Measurements from ENCODE around the gene SAT1.

Gene SAT1

DNA sequence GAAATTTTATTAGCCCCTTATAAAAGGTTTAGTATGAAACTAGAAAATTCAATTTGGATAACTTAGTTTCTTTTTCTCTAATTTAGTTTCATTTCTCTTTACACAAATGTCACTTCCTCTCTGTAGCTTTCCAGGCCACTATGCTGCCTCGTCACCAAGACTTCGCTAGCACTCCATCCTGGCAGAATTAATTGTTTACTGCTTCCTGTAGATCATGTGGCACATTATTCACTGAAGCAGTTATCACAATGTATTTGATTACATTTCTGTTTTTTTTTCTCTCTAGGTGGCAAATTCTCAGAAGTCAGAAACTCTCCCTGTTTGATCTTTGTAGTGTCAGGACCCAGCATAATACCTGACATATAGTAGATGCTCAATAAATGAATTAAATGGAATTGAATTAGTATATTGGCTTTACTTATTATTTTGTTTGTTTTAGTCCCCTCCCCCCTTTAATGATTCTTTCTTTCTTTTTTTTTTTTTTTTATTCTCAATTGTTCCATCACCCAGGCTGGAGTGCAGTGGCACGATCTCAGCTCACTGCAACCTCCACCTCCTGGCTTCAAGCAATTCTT, 9.3 kb upstream of the SAT1 start:
- ChIA-PET POLR2A (no interaction called here), CTCF (interaction anchor here (0.7 to 1.2 kb wide), 2 partner anchors 31 to 188 kb away, joined by 3 read pairs; partner anchors contain the start of gene ACOT9)
- no CpG with 5 or more reads among the region's 3 CpGs for WGBS (ENCODE audit: insufficient coverage)
- peak; percentile 80 to 95 (median 91) for DNase-seq
- H3K27ac ChIP-seq (ENCODE audit: insufficient read depth in 1 of 2, low read depth in 1 of 2, low read length in 2 of 2, poor library complexity in 1 of 2, severe bottlenecking in 2 of 2) = peak overlapping the region in 1 of 2 experiments; percentile 75
- H3K36me3 ChIP-seq (ENCODE audit: control insufficient read depth in 4 of 4, insufficient read depth in 4 of 4, low read length in 3 of 4) = no peaks in the 10 kb centered on the region
- no peaks in the 10 kb centered on the region for H3K27me3 ChIP-seq (replicated peaks in 2 of 5; ENCODE audit: control insufficient read depth in 4 of 5, insufficient read depth in 5 of 5, low read length in 4 of 5)
- H3K9me3 ChIP-seq (ENCODE audit: control extremely low read depth in 1 of 5, control insufficient read depth in 4 of 5, insufficient read depth in 2 of 5, low read depth in 1 of 5, low read length in 4 of 5) = no peaks in the 10 kb centered on the region
- peak overlapping the region in 2 of 7 experiments; percentile 25 to 45 for H3K4me3 ChIP-seq (ENCODE audit: control insufficient read depth in 1 of 7, extremely low read depth in 1 of 7, insufficient read depth in 4 of 7, low read depth in 2 of 7, low read length in 6 of 7)
- peaks cover 0 to 11% (median 5%) of the 10 kb centered on the region in 4 experiments for H3K4me1 ChIP-seq (ENCODE audit: control extremely low read depth in 1 of 4, control insufficient read depth in 4 of 4, insufficient read depth in 4 of 4, low read length in 3 of 4)

DNA sequence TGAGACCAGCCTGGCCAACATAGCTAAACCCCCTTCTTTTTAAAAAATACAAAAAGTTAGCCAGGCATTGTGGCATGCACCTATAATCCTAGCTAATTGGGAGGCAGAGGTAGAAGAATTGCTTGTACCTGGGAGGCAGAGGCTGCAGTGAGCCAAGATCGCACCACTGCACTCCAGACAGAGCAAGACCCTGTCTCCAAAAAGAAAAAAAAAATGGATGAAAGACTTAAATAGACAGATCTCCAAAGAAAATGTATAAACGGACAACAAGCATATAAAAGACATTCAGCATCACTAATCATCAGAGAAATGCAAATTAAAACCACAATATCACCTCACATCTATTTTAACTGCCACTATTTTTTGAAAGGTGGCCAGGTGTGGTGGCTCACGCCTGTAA, 6.6 kb upstream of the SAT1 start:
- H3K4me3 ChIP-seq (ENCODE audit: control insufficient read depth in 1 of 7, extremely low read depth in 1 of 7, insufficient read depth in 4 of 7, low read depth in 2 of 7, low read length in 6 of 7) = no peak overlapping the region
- DNase-seq = no peak
- ChIA-PET CTCF (no interaction called here), POLR2A (no interaction called here)
- WGBS (ENCODE audit: insufficient coverage) = no CpG with 5 or more reads among the region's 3 CpGs
- H3K27ac ChIP-seq (ENCODE audit: insufficient read depth in 1 of 2, low read depth in 1 of 2, low read length in 2 of 2, poor library complexity in 1 of 2, severe bottlenecking in 2 of 2) = no peak overlapping the region
- H3K4me1 ChIP-seq (ENCODE audit: control extremely low read depth in 1 of 4, control insufficient read depth in 4 of 4, insufficient read depth in 4 of 4, low read length in 3 of 4) = peaks cover 3 to 17% (median 8%) of the 10 kb centered on the region in 4 experiments
- no peaks in the 10 kb centered on the region for H3K27me3 ChIP-seq (replicated peaks in 2 of 5; ENCODE audit: control insufficient read depth in 4 of 5, insufficient read depth in 5 of 5, low read length in 4 of 5)
- H3K9me3 ChIP-seq (ENCODE audit: control extremely low read depth in 1 of 5, control insufficient read depth in 4 of 5, insufficient read depth in 2 of 5, low read depth in 1 of 5, low read length in 4 of 5) = no peaks in the 10 kb centered on the region
- H3K36me3 ChIP-seq (ENCODE audit: control insufficient read depth in 4 of 4, insufficient read depth in 4 of 4, low read length in 3 of 4) = no peaks in the 10 kb centered on the region

DNA sequence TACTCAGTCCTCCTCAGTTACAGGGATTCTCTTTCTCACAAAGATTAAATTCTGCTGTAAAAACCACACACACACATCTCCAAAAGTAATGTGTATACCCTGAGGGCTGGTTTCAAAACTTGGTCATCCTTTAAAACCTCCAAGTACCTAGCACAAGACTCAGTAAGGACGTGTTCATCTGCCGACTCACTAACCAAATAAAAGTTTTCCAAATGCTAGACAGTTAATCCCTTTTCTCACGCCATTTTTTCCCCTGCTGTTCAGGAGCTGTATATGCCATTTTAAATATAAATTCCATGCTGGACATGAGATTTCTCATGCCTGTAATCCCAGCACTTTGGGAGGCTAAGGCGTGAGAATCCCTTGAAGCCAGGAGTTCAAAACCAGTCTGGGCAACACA, 3.9 kb upstream of the SAT1 start:
- H3K9me3 ChIP-seq (ENCODE audit: control extremely low read depth in 1 of 5, control insufficient read depth in 4 of 5, insufficient read depth in 2 of 5, low read depth in 1 of 5, low read length in 4 of 5) = no peaks in the 10 kb centered on the region
- no peak overlapping the region for H3K27ac ChIP-seq (ENCODE audit: insufficient read depth in 1 of 2, low read depth in 1 of 2, low read length in 2 of 2, poor library complexity in 1 of 2, severe bottlenecking in 2 of 2)
- ChIA-PET POLR2A (interaction anchor here (0.7 kb wide), 1 partner anchor 8 kb away, joined by 3 read pairs; no protein-coding TSS in a partner anchor), CTCF (interaction anchor here (1.7 kb wide), 1 partner anchor 14 kb away, joined by 4 read pairs; no protein-coding TSS in a partner anchor)
- no peaks in the 10 kb centered on the region for H3K27me3 ChIP-seq (replicated peaks in 2 of 5; ENCODE audit: control insufficient read depth in 4 of 5, insufficient read depth in 5 of 5, low read length in 4 of 5)
- WGBS (ENCODE audit: insufficient coverage) = 72% methylated on average over 3 of the region's 4 CpGs
- no peak for DNase-seq
- H3K4me3 ChIP-seq (ENCODE audit: control insufficient read depth in 1 of 7, extremely low read depth in 1 of 7, insufficient read depth in 4 of 7, low read depth in 2 of 7, low read length in 6 of 7) = no peak overlapping the region
- no peaks in the 10 kb centered on the region for H3K36me3 ChIP-seq (ENCODE audit: control insufficient read depth in 4 of 4, insufficient read depth in 4 of 4, low read length in 3 of 4)
- H3K4me1 ChIP-seq (ENCODE audit: control extremely low read depth in 1 of 4, control insufficient read depth in 4 of 4, insufficient read depth in 4 of 4, low read length in 3 of 4) = peaks cover 4 to 22% (median 11%) of the 10 kb centered on the region in 4 experiments

DNA sequence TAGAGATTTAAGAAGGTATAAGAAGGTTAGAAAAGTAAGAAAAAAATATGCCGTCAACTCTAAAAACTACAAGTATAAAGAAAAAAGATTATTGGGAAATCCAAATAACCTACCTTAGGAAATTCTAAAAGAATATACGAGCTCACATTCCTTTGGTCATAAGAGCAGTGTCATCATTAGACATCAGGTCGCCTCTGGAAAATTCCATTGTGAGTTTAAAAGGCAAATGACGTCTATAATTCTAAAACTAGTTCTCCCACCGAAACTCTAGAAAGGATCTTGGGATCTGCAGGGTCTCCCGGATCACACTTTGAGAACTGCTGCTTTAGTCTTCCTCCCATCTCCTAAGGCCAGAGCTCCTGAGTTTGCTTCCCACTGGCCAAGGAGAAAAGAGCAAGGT, 518 bp upstream of the SAT1 start:
- no peaks in the 10 kb centered on the region for H3K27me3 ChIP-seq (replicated peaks in 2 of 5; ENCODE audit: control insufficient read depth in 4 of 5, insufficient read depth in 5 of 5, low read length in 4 of 5)
- ChIA-PET POLR2A (interaction anchor here (0.8 to 2.4 kb wide), 5 partner anchors 15 to 120 kb away, joined by 3 to 19 read pairs (median 5); no protein-coding TSS in a partner anchor), CTCF (interaction anchor here (0.8 to 1.8 kb wide), 8 partner anchors 12 to 119 kb away, joined by 3 to 16 read pairs (median 4); partner anchors contain the start of gene ACOT9)
- H3K36me3 ChIP-seq (ENCODE audit: control insufficient read depth in 4 of 4, insufficient read depth in 4 of 4, low read length in 3 of 4) = peaks cover 0 to 7% (median 4%) of the 10 kb centered on the region in 4 experiments
- peaks cover 7 to 23% (median 14%) of the 10 kb centered on the region in 4 experiments for H3K4me1 ChIP-seq (ENCODE audit: control extremely low read depth in 1 of 4, control insufficient read depth in 4 of 4, insufficient read depth in 4 of 4, low read length in 3 of 4)
- H3K4me3 ChIP-seq (ENCODE audit: control insufficient read depth in 1 of 7, extremely low read depth in 1 of 7, insufficient read depth in 4 of 7, low read depth in 2 of 7, low read length in 6 of 7) = peak overlapping the region in 4 of 7 experiments; percentile 15 to 84 (median 49)
- DNase-seq = no peak
- H3K9me3 ChIP-seq (ENCODE audit: control extremely low read depth in 1 of 5, control insufficient read depth in 4 of 5, insufficient read depth in 2 of 5, low read depth in 1 of 5, low read length in 4 of 5) = no peaks in the 10 kb centered on the region
- WGBS (ENCODE audit: insufficient coverage) = 69% methylated on average over 5 of the region's 6 CpGs
- peak overlapping the region in 1 of 2 experiments; percentile 88 for H3K27ac ChIP-seq (ENCODE audit: insufficient read depth in 1 of 2, low read depth in 1 of 2, low read length in 2 of 2, poor library complexity in 1 of 2, severe bottlenecking in 2 of 2)

DNA sequence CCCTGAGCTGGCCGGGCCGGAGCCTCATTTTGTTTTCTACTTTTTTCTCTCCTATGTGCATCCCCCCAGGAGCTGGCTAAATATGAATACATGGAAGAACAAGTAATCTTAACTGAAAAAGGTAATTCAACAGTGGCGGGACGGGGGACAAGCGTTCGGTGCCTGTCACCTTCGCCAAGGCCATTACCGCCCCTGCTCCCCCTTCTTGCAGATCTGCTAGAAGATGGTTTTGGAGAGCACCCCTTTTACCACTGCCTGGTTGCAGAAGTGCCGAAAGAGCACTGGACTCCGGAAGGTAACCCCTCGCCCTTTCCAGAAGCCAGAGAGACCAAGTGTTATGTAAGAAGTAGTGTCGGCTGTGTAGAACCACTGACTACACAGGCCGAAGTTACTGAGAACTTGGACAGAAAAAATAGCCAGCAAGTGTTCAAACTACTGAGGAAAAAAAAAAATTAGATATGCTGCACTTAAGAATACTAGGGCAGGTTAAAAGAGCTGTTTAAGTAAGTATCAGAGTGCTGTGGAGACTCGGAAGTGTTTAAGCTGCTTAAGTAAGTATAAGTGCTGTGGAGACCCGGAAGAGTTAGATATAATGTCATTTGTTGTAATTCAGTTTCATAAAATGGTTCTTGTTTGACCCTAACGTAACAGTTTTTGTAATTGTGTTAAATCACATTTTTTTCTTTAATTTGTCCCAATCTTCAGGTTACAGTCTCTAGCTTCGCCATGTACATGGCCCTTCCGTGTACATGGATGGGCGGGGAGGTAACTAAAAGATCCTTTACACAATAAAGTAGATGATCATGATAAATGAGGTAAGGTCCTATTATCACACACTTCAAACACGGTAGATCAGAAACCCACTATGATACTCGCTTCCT, 856 bp downstream of the SAT1 start:
- H3K4me1 ChIP-seq (ENCODE audit: control extremely low read depth in 1 of 4, control insufficient read depth in 4 of 4, insufficient read depth in 4 of 4, low read length in 3 of 4) = peaks cover 7 to 23% (median 14%) of the 10 kb centered on the region in 4 experiments
- ChIA-PET POLR2A (interaction anchor here (0.9 to 2.4 kb wide), 2 partner anchors 18 to 118 kb away, joined by 3 to 19 read pairs; no protein-coding TSS in a partner anchor), CTCF (interaction anchor here (0.6 to 1.8 kb wide), 7 partner anchors 9 to 1294 kb away, joined by 3 to 16 read pairs (median 4); no protein-coding TSS in a partner anchor)
- DNase-seq = peak in 1 of 3 donors; percentile 38
- no peaks in the 10 kb centered on the region for H3K27me3 ChIP-seq (replicated peaks in 2 of 5; ENCODE audit: control insufficient read depth in 4 of 5, insufficient read depth in 5 of 5, low read length in 4 of 5)
- peaks cover 0 to 7% (median 4%) of the 10 kb centered on the region in 4 experiments for H3K36me3 ChIP-seq (ENCODE audit: control insufficient read depth in 4 of 4, insufficient read depth in 4 of 4, low read length in 3 of 4)
- H3K4me3 ChIP-seq (ENCODE audit: control insufficient read depth in 1 of 7, extremely low read depth in 1 of 7, insufficient read depth in 4 of 7, low read depth in 2 of 7, low read length in 6 of 7) = peak overlapping the region; percentile 27 to 88 (median 80)
- 30% methylated on average over 11 of the region's 21 CpGs for WGBS (ENCODE audit: insufficient coverage)
- H3K9me3 ChIP-seq (ENCODE audit: control extremely low read depth in 1 of 5, control insufficient read depth in 4 of 5, insufficient read depth in 2 of 5, low read depth in 1 of 5, low read length in 4 of 5) = no peaks in the 10 kb centered on the region
- H3K27ac ChIP-seq (ENCODE audit: insufficient read depth in 1 of 2, low read depth in 1 of 2, low read length in 2 of 2, poor library complexity in 1 of 2, severe bottlenecking in 2 of 2) = peak overlapping the region; percentile 64 to 92

DNA sequence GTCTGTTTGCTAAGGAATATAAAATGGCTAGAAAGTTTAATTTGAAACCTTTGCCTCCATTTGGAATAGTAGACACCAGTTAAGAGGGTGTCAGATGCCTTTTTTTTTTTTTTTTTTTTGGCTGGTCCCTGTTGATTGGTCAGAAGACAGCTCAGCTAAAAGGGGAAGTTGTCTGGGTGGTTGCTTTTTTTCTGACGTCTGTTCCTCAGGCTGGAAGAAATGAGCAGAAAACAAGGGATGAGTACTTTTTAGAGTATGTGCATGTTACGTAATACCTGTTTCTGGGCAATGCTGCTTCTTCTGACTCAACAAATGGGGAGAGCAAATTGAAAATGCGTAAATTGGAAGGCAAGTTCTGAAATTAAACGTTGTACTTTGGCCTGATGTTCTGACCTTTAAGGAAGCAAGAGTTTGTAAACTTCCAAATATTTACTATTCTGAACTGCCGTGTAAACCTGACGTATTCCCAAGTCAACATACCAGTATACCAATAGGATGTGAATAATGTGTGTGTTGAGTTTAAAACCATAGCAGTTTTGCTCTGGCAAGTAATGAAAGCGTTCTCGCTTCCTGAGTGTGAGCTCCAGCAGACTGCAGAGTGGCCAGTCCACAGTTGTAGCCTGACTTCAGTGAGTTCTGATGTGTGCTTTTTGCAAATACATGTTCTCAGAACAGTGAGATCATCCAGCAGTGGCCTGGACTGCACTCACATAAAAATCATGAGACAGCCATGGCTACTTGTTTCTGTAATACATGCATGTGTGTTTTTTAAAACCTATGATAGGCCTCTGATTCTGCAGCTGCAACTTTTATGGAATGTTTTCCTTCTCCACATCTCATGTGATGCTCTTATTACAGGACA, 1.7 kb downstream of the SAT1 start:
- 59% methylated on average over 4 of the region's 8 CpGs for WGBS (ENCODE audit: insufficient coverage)
- peak overlapping the region in 6 of 7 experiments; percentile 65 to 88 (median 82) for H3K4me3 ChIP-seq (ENCODE audit: control insufficient read depth in 1 of 7, extremely low read depth in 1 of 7, insufficient read depth in 4 of 7, low read depth in 2 of 7, low read length in 6 of 7)
- peaks cover 0 to 7% (median 4%) of the 10 kb centered on the region in 4 experiments for H3K36me3 ChIP-seq (ENCODE audit: control insufficient read depth in 4 of 4, insufficient read depth in 4 of 4, low read length in 3 of 4)
- H3K9me3 ChIP-seq (ENCODE audit: control extremely low read depth in 1 of 5, control insufficient read depth in 4 of 5, insufficient read depth in 2 of 5, low read depth in 1 of 5, low read length in 4 of 5) = no peaks in the 10 kb centered on the region
- H3K27ac ChIP-seq (ENCODE audit: insufficient read depth in 1 of 2, low read depth in 1 of 2, low read length in 2 of 2, poor library complexity in 1 of 2, severe bottlenecking in 2 of 2) = peak overlapping the region; percentile 64 to 92
- ChIA-PET POLR2A (interaction anchor here (2.4 kb wide), 1 partner anchor 117 kb away, joined by 19 read pairs; no protein-coding TSS in a partner anchor), CTCF (interaction anchor here (0.6 to 1.2 kb wide), 4 partner anchors 16 to 1293 kb away, joined by 3 to 11 read pairs (median 4); no protein-coding TSS in a partner anchor)
- peak; percentile 74 to 86 (median 82) for DNase-seq
- H3K4me1 ChIP-seq (ENCODE audit: control extremely low read depth in 1 of 4, control insufficient read depth in 4 of 4, insufficient read depth in 4 of 4, low read length in 3 of 4) = peaks cover 7 to 23% (median 14%) of the 10 kb centered on the region in 4 experiments
- no peaks in the 10 kb centered on the region for H3K27me3 ChIP-seq (replicated peaks in 2 of 5; ENCODE audit: control insufficient read depth in 4 of 5, insufficient read depth in 5 of 5, low read length in 4 of 5)

All from common myeloid progenitor, CD34-positive (primary cell).